Measurements from ENCODE around the gene CHN2.

- TF ChIP-seq, protein P1, sequence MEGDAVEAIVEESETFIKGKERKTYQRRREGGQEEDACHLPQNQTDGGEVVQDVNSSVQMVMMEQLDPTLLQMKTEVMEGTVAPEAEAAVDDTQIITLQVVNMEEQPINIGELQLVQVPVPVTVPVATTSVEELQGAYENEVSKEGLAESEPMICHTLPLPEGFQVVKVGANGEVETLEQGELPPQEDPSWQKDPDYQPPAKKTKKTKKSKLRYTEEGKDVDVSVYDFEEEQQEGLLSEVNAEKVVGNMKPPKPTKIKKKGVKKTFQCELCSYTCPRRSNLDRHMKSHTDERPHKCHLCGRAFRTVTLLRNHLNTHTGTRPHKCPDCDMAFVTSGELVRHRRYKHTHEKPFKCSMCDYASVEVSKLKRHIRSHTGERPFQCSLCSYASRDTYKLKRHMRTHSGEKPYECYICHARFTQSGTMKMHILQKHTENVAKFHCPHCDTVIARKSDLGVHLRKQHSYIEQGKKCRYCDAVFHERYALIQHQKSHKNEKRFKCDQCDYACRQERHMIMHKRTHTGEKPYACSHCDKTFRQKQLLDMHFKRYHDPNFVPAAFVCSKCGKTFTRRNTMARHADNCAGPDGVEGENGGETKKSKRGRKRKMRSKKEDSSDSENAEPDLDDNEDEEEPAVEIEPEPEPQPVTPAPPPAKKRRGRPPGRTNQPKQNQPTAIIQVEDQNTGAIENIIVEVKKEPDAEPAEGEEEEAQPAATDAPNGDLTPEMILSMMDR (IDR thresholded peaks at IDR 0.05), result no peak
- TF ChIP-seq, protein P2, sequence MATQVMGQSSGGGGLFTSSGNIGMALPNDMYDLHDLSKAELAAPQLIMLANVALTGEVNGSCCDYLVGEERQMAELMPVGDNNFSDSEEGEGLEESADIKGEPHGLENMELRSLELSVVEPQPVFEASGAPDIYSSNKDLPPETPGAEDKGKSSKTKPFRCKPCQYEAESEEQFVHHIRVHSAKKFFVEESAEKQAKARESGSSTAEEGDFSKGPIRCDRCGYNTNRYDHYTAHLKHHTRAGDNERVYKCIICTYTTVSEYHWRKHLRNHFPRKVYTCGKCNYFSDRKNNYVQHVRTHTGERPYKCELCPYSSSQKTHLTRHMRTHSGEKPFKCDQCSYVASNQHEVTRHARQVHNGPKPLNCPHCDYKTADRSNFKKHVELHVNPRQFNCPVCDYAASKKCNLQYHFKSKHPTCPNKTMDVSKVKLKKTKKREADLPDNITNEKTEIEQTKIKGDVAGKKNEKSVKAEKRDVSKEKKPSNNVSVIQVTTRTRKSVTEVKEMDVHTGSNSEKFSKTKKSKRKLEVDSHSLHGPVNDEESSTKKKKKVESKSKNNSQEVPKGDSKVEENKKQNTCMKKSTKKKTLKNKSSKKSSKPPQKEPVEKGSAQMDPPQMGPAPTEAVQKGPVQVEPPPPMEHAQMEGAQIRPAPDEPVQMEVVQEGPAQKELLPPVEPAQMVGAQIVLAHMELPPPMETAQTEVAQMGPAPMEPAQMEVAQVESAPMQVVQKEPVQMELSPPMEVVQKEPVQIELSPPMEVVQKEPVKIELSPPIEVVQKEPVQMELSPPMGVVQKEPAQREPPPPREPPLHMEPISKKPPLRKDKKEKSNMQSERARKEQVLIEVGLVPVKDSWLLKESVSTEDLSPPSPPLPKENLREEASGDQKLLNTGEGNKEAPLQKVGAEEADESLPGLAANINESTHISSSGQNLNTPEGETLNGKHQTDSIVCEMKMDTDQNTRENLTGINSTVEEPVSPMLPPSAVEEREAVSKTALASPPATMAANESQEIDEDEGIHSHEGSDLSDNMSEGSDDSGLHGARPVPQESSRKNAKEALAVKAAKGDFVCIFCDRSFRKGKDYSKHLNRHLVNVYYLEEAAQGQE (IDR thresholded peaks at IDR 0.05), result no peak
- TF ChIP-seq RCOR1 (IDR thresholded peaks at IDR 0.05; ENCODE audit: low read depth, low read length) (no peak), CHD4 (IDR thresholded peaks at IDR 0.05; ENCODE audit: borderline replicate concordance) (no peak), CBX2 (IDR thresholded peaks at IDR 0.05; ENCODE audit: borderline replicate concordance, low read depth) (no peak), RAD21 (conservative IDR thresholded peaks at IDR 0.05 in 1 of 2, IDR thresholded peaks at IDR 0.05 in 1 of 2) (no peak), POLR2A (IDR thresholded peaks at IDR 0.05; ENCODE audit: low read length) (no peak), CEBPB (IDR thresholded peaks at IDR 0.05) (no peak), SMC3 (IDR thresholded peaks at IDR 0.05) (no peak), HOXB13 (CRISPR knock-in tag; IDR thresholded peaks at IDR 0.05; ENCODE audit: low read depth) (no peak), MYC (IDR thresholded peaks at IDR 0.05; ENCODE audit: borderline replicate concordance, low read length) (no peak), PBX3 (IDR thresholded peaks at IDR 0.05) (no peak)
- TF ChIP-seq, protein P3, sequence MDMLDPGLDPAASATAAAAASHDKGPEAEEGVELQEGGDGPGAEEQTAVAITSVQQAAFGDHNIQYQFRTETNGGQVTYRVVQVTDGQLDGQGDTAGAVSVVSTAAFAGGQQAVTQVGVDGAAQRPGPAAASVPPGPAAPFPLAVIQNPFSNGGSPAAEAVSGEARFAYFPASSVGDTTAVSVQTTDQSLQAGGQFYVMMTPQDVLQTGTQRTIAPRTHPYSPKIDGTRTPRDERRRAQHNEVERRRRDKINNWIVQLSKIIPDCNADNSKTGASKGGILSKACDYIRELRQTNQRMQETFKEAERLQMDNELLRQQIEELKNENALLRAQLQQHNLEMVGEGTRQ (IDR thresholded peaks at IDR 0.05), result no peak
Measured at GRCh38 chr7:29216128-29216527, 21.6 kb downstream of the CHN2 start.

Data from A549 (cell line).